Epithelial cell of umbilical artery (primary cell): ENCODE results near the gene MT1H. TPM values are rescaled to one million over a fixed set of nuclear protein-coding genes. Genes with fewer than 3 reads are reported as not detected.

ENCODE experiments used
- total RNA-seq: library from RNA; depleted of rRNA; stranded (reverse); fragments of >200 nt; gene quantifications from 2 replicates; pipeline ENCODE4 v1.2.3, GENCODE V29; 2014

Gene MT1H
- not detected in 2 replicates for total RNA-seq

GRCh38 chr16:56669005-56669839 lies at the start of gene MT1H:
Gene MT1H (plus strand): TSS chr16:56669814. CDS start chr16:56669885, 71 bp downstream.

DNA sequence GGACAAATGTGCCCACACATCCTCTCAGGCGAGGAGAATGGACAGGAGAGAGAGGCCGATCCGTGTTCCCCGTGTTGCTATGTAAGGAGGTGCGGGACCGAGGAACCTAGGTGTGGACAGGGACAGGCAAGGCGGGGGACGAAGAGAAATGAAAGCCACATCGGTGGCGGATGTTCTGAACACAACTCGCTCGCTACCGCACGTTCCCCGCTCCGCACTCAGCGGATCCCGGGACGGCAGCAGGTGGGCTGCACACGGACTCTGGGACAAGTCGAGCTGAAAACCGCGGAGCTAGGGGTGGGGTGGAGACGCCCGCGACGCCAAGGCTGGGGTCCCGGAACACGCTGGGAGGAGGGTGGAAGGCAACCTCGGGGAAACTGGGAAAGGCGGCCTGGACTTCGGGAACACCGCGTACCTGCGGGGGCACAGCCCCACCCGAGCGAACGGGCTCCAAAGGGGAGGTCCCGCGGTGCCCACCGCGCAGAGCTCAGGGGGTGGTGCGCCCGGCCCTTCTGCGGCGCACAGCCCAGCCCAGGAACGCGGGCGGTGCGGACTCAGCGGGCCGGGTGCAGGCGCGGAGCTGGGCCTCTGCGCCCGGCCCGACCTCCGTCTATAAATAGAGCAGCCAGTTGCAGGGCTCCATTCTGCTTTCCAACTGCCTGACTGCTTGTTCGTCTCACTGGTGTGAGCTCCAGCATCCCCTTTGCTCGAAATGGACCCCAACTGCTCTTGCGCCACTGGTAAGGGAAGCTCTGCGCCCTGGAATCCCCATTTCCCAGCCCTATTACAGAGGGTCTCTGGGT lies 44.3 kb upstream of the MT1H start, which contains the start of gene MT1E:
Gene MT1E, plus strand, starts transcription at position 642 of the 803 bp plus-strand sequence. Its CDS starts 71 bp downstream, at position 713.

GRCh38 chr16:56632156-56632847 lies 37.3 kb upstream of the MT1H start, which contains the start of gene MT1M:
Gene MT1M (plus strand): TSS chr16:56632659. CDS start chr16:56632732, 73 bp downstream.

DNA sequence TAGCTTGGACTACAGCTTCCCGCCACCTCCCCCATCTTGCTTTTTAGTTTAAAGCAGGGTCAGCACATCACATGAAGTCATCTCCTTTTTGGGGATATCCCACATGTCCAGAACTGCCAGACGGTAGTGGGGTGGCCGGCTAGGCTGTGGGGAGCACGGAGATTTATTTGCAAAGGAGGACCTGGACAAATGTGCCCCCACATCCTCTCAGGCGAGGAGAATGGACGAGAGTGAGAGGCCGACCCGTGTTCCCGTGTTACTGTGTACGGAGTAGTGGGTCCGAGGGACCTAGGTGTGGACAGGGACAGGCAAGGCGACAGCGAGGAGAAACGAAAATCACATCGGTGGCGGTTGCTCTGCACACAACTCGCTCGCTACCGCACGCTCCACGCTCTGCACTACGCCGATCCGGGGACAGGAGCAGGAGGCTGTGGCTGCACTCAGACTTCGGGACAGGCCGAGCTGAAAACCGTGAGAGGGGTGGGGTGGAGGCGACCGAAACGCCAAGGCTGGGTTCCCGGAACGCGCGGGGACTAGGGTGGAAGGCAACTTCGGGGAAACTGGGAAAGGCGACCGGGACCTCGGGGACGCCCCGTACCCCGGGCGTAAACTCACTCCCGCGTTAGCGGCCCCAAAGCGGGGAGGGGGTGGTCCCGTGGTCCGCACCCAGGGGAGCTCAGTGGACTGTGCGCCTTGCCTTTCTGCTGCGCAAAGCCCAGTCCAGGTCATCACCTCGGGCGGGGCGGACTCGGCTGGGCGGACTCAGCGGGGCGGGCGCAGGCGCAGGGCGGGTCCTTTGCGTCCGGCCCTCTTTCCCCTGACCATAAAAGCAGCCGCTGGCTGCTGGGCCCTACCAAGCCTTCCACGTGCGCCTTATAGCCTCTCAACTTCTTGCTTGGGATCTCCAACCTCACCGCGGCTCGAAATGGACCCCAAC lies 31.5 kb upstream of the MT1H start, which contains the start of gene MT1A:
Gene MT1A, plus strand, starts transcription at position 853 of the 937 bp plus-strand sequence. Its CDS starts 73 bp downstream, at position 926.

DNA sequence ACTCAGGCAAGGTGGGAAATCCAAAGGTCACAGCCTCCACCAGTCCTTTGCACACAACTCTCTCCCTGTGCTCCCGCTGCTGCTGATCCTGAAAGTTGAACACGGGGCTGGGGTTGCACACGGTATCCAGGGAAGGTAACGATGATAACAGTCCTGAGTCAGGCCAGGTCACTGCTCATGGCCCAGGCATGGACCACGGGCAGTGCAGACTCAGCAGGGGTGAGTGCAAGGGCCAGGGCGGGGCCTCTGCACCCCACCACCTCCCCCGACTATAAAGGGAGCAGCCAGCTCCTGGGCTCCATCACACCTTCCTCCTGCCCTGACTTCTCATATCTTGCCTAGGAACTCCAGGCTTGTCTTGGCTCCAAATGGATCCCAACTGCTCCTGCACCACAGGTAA lies 18.0 kb upstream of the MT1H start, which contains the start of gene MT1B:
Gene MT1B, plus strand, starts transcription at position 301 of the 400 bp plus-strand sequence. Its CDS starts 68 bp downstream, at position 369.

GRCh38 chr16:56657555-56658326 lies 11.9 kb upstream of the MT1H start, which contains the start of gene MT1F:
Gene MT1F (plus strand): TSS chr16:56657959. CDS start chr16:56658059, 100 bp downstream.

DNA sequence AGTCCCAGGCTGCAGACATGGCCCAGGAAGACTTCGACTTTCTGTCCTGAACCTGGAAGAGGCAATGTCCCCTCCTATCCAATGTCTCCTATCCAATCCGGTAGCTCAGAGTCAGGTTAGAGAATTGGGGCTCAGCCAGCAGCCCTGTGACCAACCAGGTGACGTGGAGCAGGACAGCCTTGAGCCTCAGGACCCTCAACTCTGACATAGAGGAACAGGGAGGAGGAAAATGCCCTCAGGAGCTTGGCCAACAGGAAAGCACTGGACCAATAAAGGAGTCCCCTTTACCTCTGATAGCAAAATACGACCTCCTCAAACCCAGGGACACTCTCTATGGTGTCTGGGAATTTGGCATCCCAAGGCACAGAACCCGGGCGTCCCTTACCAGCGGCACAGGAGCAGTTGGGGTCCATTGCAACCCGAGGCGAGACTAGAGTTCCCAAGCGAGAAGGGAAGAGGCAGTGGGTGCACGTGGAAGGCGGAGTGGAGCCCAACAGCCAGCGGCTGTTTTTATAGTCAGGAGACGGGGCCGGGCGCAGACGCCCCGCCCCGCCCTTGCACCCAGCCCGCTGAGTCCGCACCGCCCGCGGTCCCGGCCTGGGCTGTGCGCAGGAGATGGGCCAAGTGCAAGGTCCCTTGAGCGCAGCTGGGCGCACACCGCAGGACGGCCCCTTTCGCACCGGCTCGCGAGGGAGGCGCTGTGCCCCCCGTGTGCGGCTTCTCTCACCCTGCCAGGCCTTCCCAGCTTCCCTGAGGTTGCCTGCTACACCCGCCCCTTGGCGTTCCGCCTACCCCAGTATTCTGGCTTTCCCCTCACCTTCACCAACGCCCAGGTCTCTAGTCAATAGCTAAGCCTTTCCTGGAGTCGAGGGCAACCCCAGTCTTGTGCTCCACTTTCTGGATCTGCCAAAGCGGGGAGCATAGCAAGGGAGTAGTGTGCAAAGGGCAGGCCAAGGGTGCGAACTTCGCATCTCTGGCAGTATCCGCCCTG lies 1.7 kb upstream of the MT1H start, which contains the start of gene MT1G:
Gene MT1G, minus strand, starts transcription at position 485 of the 991 bp plus-strand sequence. Its CDS starts 72 bp downstream, at position 413.

DNA sequence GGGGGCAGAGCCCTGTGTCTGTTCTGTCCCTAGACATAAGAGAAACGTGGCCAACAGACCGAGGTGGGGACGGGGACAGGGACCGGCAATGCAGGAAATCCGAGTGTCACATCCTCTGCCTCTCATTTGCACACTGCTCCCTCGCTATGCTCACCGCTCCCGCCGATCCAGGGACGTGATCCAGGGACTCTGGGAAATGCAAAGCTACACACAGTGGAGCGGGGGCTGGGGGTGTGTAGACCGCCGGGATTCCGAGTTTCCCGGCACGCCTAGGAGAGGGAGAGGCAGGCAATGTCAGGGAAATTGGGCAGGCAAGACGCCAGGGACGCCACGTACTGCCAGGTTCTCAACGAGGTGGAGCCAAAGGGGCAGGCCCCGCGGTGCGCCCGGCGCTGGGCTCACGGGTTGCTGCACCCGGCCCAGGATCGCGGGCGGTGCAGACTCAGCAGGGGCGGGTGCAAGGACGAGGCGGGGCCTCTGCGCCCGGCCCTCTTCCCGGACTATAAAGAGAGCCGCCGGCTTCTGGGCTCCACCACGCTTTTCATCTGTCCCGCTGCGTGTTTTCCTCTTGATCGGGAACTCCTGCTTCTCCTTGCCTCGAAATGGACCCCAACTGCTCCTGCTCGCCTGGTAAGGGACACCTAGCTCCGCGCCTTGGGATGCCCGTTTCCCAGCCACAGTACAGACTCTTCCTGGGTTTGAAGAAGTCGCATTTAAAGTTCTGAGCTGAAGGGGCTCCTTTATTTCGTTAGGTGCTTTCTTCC lies 12.5 kb downstream of the MT1H start, which contains the start of gene MT1X:
Gene MT1X, plus strand, starts transcription at position 532 of the 764 bp plus-strand sequence. Its CDS starts 71 bp downstream, at position 603.

Other genes starting within 250 kb of the MT1H start
- 177 and 201 TPM in 2 replicates for gene AMFR, start 244.3 kb upstream of the MT1H start, total RNA-seq
- 80.6 and 102 TPM in 2 replicates for gene NUDT21, start 218.5 kb upstream of the MT1H start, total RNA-seq
- 47.1 and 159 TPM in 2 replicates for gene OGFOD1, start 218.3 kb upstream of the MT1H start, total RNA-seq
- 50.0 and 63.5 TPM in 2 replicates for gene BBS2, start 149.8 kb upstream of the MT1H start, total RNA-seq
- gene MT4, start 104.7 kb upstream of the MT1H start, total RNA-seq = not detected in 2 replicates
- gene MT3, start 80.3 kb upstream of the MT1H start, total RNA-seq = not detected in 2 replicates
- gene MT2A, start 61.2 kb upstream of the MT1H start, total RNA-seq = 12.8 and 46.1 TPM in 2 replicates
- gene MT1E, start 44.0 kb upstream of the MT1H start, total RNA-seq = 14.1 and 18.5 TPM in 2 replicates
- not detected in 2 replicates for gene MT1M, start 37.2 kb upstream of the MT1H start, total RNA-seq
- 0.97 TPM in 1 of 2 replicates, not detected in the other for gene MT1A, start 31.1 kb upstream of the MT1H start, total RNA-seq
- gene MT1B, start 17.9 kb upstream of the MT1H start, total RNA-seq = not detected in 2 replicates
- 0.32 TPM in 1 of 2 replicates, not detected in the other for gene MT1F, start 11.9 kb upstream of the MT1H start, total RNA-seq
- gene MT1G, start 1.7 kb upstream of the MT1H start, total RNA-seq = not detected in 2 replicates
- gene MT1X, start 12.7 kb downstream of the MT1H start, total RNA-seq = 3.0 and 7.1 TPM in 2 replicates
- 74.2 and 87.1 TPM in 2 replicates for gene NUP93, start 60.3 kb downstream of the MT1H start, total RNA-seq
- not detected in 2 replicates for gene SLC12A3, start 195.4 kb downstream of the MT1H start, total RNA-seq